H54 (cell line): ENCODE measurements around the gene E2F1.
A peak's percentile ranks its signal among the peaks of the same experiment; 100 is the strongest.

Experiments used
- DNase-seq: peaks from one replicate; pipeline ENCODE4 v3.0.0; 2011; ENCODE audit warnings: low spot score, mixed read lengths; ENCODE audit not compliant: insufficient read length
- FAIRE-seq: peaks from 3 replicates; lab custom pipeline; 2011; peaks lifted over from hg19 to GRCh38; lab: Jason Lieb, UNC
- POLR2A ChIP-seq: IDR thresholded peaks from 2 replicates; pipeline ENCODE4 v1.6.1; 2011; ENCODE audit warnings: low read depth, mild to moderate bottlenecking, low read length

E2F1 gene

GRCh38 chr20:33721391-33722140, 35.4 kb upstream of the E2F1 start:
- FAIRE-seq, result no peak
- no peak for DNase-seq
- TF ChIP-seq POLR2A, result no peak

- TF ChIP-seq POLR2A, result peak; percentile 83
- FAIRE-seq, result peak; percentile 88
- peak; percentile 99 for DNase-seq
Observed at GRCh38 chr20:33719989-33720709, 34.0 kb upstream of the E2F1 start, which contains the start of gene PXMP4. Gene PXMP4, minus strand, starts transcription at chr20:33720310. Its CDS starts 103 bp downstream, at chr20:33720207.

GRCh38 chr20:33719277-33719988, 33.2 kb upstream of the E2F1 start:
- DNase-seq (no peak), FAIRE-seq (no peak)
- no peak for TF ChIP-seq POLR2A

DNA sequence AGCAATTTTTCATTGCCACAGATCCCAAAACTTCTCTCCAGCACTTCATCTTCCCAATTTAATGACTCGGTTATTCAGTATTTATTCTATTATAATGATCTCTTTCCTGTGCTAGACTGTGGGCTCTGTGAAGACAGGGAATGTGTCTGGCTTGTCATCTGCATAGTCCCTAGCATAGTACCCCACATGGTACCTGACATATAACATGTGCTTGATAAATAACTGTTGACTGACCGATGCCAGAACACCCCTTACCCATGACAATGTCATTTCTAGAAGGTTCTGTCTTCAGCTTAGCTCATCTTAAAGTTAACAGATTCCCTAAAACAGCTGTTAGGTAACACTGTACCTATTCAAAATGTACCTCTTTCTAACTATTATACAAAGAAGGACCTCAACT, 30.3 kb upstream of the E2F1 start:
- no peak for DNase-seq
- no peak for FAIRE-seq
- no peak for TF ChIP-seq POLR2A

DNA sequence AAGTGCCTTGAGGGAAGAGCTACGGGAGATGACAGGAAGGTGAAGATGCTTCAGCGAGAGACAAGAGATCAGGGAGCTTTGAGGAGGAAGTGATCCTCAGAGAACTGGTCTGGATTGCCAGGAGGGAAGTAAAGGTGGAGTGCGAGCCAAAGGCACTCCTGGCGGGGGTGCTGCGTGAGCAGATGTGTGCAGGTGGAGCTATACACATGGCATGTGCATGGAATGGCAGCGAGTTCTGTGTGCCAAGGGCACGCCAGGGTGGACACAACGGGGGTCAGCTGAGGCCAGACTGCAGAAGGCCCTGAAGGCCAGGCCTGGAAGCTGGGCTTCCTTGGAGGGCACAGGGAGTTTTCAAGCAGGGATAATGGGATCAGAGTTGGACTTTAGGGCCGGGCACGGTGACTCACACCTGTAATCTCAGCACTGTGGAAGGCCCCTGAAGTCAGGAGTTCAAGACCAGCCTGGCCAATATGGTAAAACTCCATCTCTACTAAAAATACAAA, 27.7 kb upstream of the E2F1 start:
- DNase-seq, result no peak
- no peak for FAIRE-seq
- no peak for TF ChIP-seq POLR2A

DNA sequence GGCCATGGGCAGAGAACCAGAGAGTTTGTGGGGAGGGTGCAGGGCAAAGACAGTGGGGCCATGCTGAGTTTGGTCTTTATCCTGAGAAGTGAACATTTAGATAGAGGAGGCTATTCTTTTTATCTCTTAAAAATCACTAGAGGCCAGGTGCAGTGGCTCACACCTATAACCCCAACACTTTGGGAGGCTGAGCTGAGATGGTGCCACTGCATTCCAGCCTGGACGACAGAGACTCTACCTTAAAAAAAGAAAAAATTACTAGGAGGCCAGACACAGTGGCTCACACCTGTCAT, 25.2 kb upstream of the E2F1 start:
- no peak for FAIRE-seq

GRCh38 chr20:33710681-33711445, 24.7 kb upstream of the E2F1 start:
- DNase-seq, result no peak
- no peak for FAIRE-seq
- TF ChIP-seq POLR2A, result no peak

More for the DNA sequence above, 25.2 kb upstream of the E2F1 start:
- no peak for DNase-seq
- TF ChIP-seq POLR2A, result no peak

GRCh38 chr20:33709905-33710541, 23.8 kb upstream of the E2F1 start:
- no peak for TF ChIP-seq POLR2A
- DNase-seq, result no peak
- FAIRE-seq, result no peak

DNA sequence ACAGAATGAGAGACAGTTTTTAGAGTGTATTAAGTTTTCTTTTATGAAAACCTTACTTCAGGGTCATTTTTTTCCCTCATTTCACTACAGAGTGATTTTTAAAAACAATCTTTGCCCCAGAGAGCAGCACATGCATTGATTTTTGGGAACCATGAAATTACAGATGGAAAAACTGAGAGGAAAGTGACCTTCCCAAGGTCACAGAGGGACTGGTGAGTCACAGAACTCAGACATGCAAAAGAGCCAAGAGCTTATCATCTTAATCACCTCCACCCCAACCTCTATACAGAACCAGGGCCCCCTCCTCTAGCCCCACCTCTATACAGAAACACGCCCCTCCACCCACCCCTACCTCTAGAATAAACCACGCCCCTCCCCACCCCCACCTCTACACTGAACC, 23.2 kb upstream of the E2F1 start:
- FAIRE-seq (no peak), DNase-seq (no peak)
- TF ChIP-seq POLR2A, result no peak

DNA sequence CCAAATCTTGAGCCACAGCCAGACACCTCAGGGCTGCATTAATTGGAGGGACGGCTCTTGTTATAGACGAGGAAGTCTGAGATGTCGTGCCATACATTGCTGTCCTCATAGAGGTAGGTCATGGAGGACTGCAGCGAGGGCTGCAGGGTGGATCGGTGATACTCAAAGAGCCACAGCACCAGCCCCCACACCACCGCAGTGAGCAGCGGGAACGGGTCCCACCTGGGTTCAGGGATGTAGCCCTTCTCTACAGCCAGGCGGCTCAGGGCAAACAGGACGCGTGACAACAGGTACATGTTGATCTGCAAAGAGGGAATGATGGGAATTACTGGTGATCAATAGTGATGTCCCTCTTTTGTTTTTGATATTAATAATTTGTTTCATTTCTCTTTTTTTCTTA, 21.5 kb upstream of the E2F1 start:
- FAIRE-seq, result no peak
- no peak for DNase-seq
- no peak for TF ChIP-seq POLR2A

- no peak for TF ChIP-seq POLR2A
- DNase-seq (no peak), FAIRE-seq (no peak)
Observed at GRCh38 chr20:33704197-33704924, 18.2 kb upstream of the E2F1 start.

- TF ChIP-seq POLR2A, result no peak
- DNase-seq (no peak), FAIRE-seq (no peak)
Observed at GRCh38 chr20:33703498-33704137, 17.4 kb upstream of the E2F1 start.
